ENCODE results near the gene SGO1.

GRCh38 chr3:20141851-20142250 lies 44.2 kb downstream of the SGO1 start:
- no peak for TF ChIP-seq ZNF274 (IDR thresholded peaks at IDR 0.05; ENCODE audit: low read depth, low read length)
- TF ChIP-seq SUZ12 (IDR thresholded peaks at IDR 0.05; ENCODE audit: extremely low read depth, insufficient read depth, insufficient read length) = no peak

All from NT2/D1 (cell line).